ENCODE results near the gene CAMKMT.

DNA sequence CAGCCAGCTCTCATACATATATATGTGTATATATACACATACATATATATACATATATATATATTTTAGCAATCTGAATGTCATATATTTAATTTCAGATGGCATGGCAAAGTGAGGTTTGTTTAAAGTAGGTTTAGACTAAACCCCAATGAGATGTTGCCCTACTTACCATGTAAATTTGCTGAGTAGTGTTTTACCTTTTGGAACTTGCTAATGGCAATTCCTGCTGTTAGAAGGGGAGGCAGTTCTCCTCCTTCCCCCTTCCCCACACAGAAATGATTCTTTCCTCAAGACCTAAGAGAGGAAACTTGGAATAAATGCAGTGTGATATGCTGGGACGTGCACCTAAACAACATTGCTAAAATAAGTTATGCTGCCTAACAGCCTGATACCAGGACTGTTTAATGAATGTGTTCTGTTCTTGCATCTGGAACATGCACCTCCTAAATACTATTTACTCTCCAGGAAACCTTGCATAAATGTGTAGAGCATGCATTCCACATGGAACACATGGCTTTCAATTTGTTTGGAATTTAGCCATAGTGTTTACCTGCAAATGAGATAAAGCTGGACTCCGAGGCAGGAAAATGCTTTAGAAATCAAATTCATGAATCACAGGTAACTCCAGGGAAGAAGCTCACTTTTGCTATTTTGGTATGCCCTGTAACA, 326.8 kb downstream of the CAMKMT start:
- TF ChIP-seq CTCF (conservative IDR thresholded peaks at IDR 0.05; ENCODE audit: low read depth, low read length) (no peak), EZH2phosphoT487 (IDR thresholded peaks at IDR 0.05; ENCODE audit: borderline replicate concordance, low read length) (no peak)

Data from PC-3 (cell line).